ENCODE measurements around the gene ACKR4. TPM values are rescaled to one million over a fixed set of nuclear protein-coding genes. Genes with fewer than 3 reads are reported as not detected.

The ACKR4 gene
- total and polyA plus RNA-seq, 9 of the 15 experiments (the other 6 are each of a cell fraction or from before 2014, with no cell fraction given): 0.04 to 0.06 TPM; not detected in 7

DNA sequence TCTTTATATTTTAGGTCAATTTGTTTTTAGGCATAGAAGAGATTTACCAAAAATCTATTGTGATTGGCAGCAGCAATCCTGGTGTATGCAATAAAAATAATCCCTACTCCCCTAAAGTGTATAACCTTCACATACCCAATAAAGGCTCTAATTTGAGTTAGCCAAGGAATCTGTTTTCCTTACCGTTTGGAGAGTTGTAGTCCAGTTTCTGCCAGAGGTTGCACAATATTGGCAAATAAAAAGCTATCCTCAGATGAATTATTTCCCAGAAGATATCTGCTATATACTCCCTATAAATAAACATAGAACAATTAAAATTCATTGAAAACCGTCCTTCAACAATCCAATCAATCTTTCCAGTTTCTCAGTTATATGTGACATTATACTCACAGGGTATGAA lies 31.1 kb downstream of the ACKR4 start:
- POLR2A ChIA-PET: no interaction called here
- H3K27ac ChIP-seq (ENCODE audit: extremely low read depth, low read depth, low read length): no peak overlapping the region
- H2AFZ ChIP-seq (ENCODE audit: low read depth, low read length): no peak overlapping the region

GRCh38 chr3:132629928-132630327 lies 32.9 kb downstream of the ACKR4 start:
- Histone ChIP-seq H3K4me3 (no peak overlapping the region), H3K27ac (ENCODE audit: extremely low read depth, low read depth, low read length) (no peak overlapping the region), H3K9me1 (ENCODE audit: control insufficient read depth, insufficient read depth, low read length) (no peaks in the 10 kb centered on the region), H3K79me2 (ENCODE audit: control insufficient read depth, insufficient read depth, low read length) (no peaks in the 10 kb centered on the region), H4K20me1 (replicated peaks; ENCODE audit: control insufficient read depth, insufficient read depth, low read length) (no peaks in the 10 kb centered on the region), H3K9ac (ENCODE audit: insufficient read depth in 1 of 2, low read depth in 2 of 2, low read length in 2 of 2) (no peak overlapping the region), H3K27me3 (ENCODE audit: control insufficient read depth in 2 of 2, insufficient read depth in 2 of 2, low read length in 2 of 2) (no peaks in the 10 kb centered on the region), H3K36me3 (ENCODE audit: control insufficient read depth, insufficient read depth, low read length) (no peaks in the 10 kb centered on the region), H3K4me1 (replicated peaks in 1 of 2; ENCODE audit: control insufficient read depth in 2 of 2, insufficient read depth in 2 of 2, low read length in 2 of 2) (no peaks in the 10 kb centered on the region), H3K9me3 (replicated peaks; ENCODE audit: control insufficient read depth, insufficient read depth, low read depth, low read length) (no peaks in the 10 kb centered on the region), H3K4me2 (ENCODE audit: insufficient read depth, low read length) (no peak overlapping the region), H2AFZ (ENCODE audit: low read depth, low read length) (no peak overlapping the region)
- ATAC-seq (no peak), DNase-seq (ENCODE audit: extremely low read depth in 1 of 4, low spot score in 3 of 4) (no peak), FAIRE-seq (no peak)
- BruUV-seq (replicated peaks): no TSS peak
- WGBS (ENCODE audit: insufficient coverage, low coverage, missing lambda C conversion rate): 67% methylated on average over 1 of the region's 1 CpG
- in situ Hi-C loops (cut with MboI): no loop called here
- ChIA-PET POLR2A (no interaction called here), CTCF (ENCODE audit: low intra/inter-chr PET ratio) (no interaction called here)
- intact Hi-C loops (cut with micrococcal nuclease): no loop called here
- TF ChIP-seq ATF3 (IDR thresholded peaks at IDR 0.05): peak; percentile 20; the same call in 1 of the 2 replicates
- TF ChIP-seq ATF3 (CRISPR knock-in tag; conservative IDR thresholded peaks at IDR 0.05): no peak
- no peak for TF ChIP-seq ZNF3 (CRISPR knock-in tag; IDR thresholded peaks at IDR 0.05)

More for the DNA sequence above, 31.1 kb downstream of the ACKR4 start:
- no peak for ATAC-seq
- Histone ChIP-seq H3K9ac (ENCODE audit: insufficient read depth in 1 of 2, low read depth in 2 of 2, low read length in 2 of 2) (no peak overlapping the region), H3K9me1 (ENCODE audit: control insufficient read depth, insufficient read depth, low read length) (no peaks in the 10 kb centered on the region), H4K20me1 (replicated peaks; ENCODE audit: control insufficient read depth, insufficient read depth, low read length) (no peaks in the 10 kb centered on the region), H3K9me3 (replicated peaks; ENCODE audit: control insufficient read depth, insufficient read depth, low read depth, low read length) (no peaks in the 10 kb centered on the region), H3K4me1 (replicated peaks in 1 of 2; ENCODE audit: control insufficient read depth in 2 of 2, insufficient read depth in 2 of 2, low read length in 2 of 2) (no peaks in the 10 kb centered on the region), H3K79me2 (ENCODE audit: control insufficient read depth, insufficient read depth, low read length) (no peaks in the 10 kb centered on the region), H3K27me3 (ENCODE audit: control insufficient read depth in 2 of 2, insufficient read depth in 2 of 2, low read length in 2 of 2) (no peaks in the 10 kb centered on the region), H3K36me3 (ENCODE audit: control insufficient read depth, insufficient read depth, low read length) (no peaks in the 10 kb centered on the region), H3K4me2 (ENCODE audit: insufficient read depth, low read length) (no peak overlapping the region), H3K4me3 (no peak overlapping the region)
- CTCF ChIA-PET (ENCODE audit: low intra/inter-chr PET ratio): no interaction called here
- in situ Hi-C loops (cut with MboI): no loop called here
- no peak for FAIRE-seq
- 34% methylated on average over 2 of the region's 2 CpGs for WGBS (ENCODE audit: insufficient coverage, low coverage, missing lambda C conversion rate)
- DNase-seq (ENCODE audit: extremely low read depth in 1 of 4, low spot score in 3 of 4): no peak
- TF ChIP-seq NCOA4 (IDR thresholded peaks at IDR 0.05; ENCODE audit: partially characterized antibody) (no peak), HBP1 (CRISPR knock-in tag; IDR thresholded peaks at IDR 0.05) (no peak)
- no TSS peak for BruUV-seq (replicated peaks)
- intact Hi-C loops (cut with micrococcal nuclease): no loop called here

All from K562 (cell line).